ENCODE results near the gene SNX21.
"Not testable (repeated sequence)": the region's sequence is repeated elsewhere in the genome, so short reads cannot be mapped to it uniquely, and the experiment has no call there.

The SNX21 gene

DNA sequence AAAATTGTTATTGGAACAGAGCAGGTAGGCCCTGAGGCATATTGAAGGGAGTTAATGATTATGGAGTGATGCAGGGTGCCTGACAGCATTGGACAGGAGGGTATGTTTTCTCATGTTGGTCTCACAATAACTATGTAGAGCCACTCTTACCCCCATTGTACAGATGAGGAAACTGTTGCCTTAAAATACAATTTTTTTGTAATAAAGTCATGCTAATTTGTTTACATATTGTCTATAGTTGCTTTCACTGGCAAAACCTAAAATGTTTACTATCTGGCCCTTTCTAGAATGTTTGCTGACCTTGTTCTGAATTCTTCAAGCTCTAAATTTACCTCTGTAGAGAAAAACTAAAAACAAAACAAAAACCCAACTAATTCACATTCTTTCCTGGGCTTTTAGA lies 17.9 kb downstream of the SNX21 start:
- DNase-seq = no peak

DNA sequence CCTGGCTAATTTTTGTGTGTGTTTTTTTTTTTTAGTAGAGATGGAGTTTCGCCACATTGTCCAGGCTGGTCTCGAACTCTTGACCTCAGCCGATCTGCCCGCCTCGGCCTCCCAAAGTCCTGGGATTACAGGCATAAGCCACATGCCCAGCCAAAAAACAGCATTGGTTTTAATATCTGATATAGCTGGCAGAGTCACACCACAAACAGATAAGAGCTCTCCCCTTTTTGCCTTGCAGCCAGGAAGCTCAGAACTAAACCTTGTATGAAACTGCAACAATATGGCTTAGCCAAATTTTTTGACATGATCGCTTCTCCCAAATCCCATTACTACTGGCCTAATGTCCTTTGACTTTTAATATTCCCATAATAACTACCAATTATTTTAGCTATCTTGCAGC lies 18.7 kb downstream of the SNX21 start:
- DNase-seq = no peak

DNA sequence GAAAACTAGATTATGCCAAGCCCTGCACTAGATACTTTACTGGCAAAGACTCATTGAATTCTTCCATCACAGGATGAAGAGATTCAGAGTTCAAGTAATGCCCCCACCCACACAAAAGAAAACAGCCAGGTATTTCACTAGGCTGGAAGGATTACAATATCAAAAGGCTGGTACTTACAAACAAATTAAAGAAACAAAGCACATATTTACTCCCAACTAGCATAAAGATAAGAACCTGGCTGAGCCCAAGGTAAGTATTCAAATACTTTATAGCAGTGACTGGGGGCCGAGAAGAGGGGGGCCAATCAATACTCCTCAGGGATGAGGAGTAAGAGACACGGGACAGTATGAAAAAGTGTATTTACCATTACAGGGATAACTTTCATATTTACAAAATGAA lies 19.9 kb downstream of the SNX21 start:
- DNase-seq = no peak

DNA sequence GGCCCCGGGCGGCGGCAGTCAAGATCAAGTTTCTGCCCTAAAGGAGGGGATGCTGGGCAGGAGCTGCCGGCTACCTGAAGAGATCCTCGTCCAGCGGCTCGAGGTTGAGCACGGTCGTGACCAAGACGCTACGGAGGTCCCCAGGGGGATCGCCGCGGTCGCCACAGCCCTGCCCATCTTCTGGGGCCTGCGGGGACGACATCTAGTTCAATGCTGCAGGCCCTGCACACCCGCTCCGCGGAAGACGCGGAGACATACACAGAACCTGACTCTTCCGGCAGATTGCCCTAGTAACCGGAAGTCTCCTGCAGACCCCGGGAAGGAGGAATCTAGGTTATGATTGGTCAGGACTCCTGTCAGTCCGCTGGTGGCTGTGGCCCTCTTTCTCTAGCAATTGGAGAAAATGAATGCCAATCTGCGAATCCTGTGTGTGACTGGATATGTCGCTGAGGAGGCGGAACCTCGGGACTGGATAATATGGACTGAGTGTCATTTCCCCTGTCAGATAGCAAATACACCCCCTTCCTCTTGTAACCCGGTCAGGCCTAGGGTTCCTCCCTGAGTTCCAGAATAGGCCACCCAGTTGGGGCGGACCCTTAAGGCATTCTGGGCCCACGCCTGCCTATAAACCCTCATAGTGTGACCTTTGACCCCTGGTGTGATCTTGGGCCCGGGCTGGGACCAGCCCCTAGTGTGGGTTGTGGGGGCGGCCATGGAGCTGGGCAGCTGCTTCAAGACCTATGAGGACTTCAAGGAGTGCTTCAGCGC lies 23.7 kb downstream of the SNX21 start, which contains the start of the genes ACOT8 and ZSWIM3:
ACOT8 (minus strand) TSS at position 279 of the 768 bp plus-strand sequence; CDS start at position 202, 77 bp downstream.
ZSWIM3 (plus strand) TSS at position 501 of the 768 bp plus-strand sequence; CDS start at position 713, 212 bp downstream.
- peak; percentile 91 for DNase-seq

DNA sequence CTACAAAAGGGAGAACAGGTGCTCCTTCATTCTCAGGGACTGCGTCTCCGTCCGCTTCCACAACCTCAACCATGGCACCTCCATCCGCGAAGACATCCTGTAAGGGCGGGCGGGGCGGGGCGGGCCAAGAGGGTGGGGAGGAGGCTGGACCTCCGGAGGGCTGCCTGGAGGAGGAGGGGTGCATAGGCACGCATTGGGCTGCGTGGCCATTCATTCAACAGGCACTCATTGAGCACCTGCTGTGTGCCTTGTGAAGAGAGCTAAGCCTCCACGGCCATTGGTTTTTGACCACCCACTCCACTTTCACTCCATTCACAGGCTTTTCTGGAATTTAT lies 24.2 kb downstream of the SNX21 start:
- no peak for DNase-seq

DNA sequence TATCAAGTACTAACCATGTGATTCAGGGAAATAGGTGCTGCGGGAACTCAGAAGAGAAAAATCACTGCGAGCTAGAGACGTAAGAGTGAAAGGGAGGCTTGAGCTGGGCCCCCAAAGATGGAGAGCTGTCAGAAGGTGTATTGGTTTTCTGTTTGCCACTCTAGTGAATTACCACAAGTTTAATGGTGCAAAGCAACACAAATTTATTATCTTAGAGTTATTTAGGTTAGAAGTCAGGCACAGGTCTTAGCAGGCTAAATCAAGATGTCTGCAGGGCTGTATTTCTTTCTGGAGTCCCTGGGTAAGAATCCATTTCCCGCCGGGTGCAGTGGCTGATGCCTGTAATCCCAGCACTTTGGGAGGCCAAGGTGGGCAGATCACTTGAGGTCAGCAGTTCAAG lies 26.3 kb downstream of the SNX21 start:
- no peak for DNase-seq

DNA sequence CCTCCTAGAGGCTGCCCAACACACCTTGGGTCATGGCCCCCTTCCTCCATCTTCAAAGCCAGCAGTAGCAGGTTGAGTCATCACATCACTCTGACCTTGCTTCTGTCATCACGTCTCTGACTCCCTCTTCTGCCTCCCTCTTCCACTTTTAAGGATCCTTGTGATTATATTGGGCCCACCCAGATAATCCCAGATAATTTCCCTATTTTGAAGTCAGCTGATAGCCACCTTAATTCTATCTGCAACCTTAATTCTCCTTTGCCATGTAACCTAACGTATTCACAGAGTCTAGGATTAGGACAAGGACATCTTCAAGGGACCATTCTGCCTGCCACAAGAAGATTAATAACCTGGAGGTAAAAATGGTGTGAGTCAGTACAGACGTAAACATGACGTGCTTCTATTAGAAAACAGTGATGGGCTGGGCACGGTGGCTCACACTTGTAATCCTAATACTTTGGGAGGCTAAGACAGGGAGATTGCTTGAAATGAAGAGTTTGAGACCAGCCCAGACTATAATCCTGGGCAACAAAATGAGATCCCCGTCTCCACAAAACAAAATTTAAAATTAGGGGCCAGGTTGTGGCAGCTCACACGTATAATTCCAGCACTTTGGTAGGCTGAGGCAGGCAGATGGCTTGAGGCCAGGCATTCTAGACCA lies 27.1 kb downstream of the SNX21 start:
- no peak for DNase-seq

DNA sequence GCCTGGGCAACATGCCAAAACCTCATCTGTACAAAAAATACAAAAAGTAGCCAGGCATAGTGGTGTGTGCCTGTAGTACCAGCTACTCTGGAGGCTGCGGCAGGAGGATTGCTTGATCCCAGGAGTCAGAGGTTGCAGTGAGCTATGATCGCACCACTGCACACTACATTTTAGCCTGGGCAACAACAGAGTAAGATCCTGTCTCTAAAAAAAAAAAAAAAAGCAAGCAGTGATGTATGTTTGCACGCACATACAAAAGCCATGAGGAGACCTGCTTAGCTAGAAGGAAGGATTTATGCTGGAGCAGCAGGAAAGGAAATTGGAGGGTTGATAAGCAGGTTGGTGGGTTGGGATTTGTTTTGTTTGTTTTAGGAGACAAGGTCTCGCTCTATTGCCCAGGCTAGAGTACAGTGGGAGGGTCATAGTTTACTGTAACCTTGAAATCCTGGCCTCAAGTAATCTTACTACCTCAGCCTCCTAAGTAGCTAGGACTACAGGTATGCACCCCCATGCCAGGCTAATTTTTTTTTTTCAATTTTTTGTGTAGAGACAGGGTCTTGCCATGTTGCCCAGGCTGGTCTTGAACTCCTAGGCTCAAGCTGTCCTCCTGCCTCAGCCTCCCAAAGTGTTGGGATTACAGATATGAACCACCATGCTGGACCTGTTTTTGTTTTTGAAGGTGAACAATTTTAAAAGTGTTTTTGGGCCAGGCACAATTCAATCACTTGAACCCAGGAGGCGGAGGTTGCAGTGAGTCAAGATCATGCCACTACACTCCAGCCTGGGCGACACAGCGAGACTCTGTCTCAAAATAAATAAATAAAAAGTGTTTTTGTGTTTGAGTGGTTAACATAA lies 27.8 kb downstream of the SNX21 start:
- DNase-seq = no peak

DNA sequence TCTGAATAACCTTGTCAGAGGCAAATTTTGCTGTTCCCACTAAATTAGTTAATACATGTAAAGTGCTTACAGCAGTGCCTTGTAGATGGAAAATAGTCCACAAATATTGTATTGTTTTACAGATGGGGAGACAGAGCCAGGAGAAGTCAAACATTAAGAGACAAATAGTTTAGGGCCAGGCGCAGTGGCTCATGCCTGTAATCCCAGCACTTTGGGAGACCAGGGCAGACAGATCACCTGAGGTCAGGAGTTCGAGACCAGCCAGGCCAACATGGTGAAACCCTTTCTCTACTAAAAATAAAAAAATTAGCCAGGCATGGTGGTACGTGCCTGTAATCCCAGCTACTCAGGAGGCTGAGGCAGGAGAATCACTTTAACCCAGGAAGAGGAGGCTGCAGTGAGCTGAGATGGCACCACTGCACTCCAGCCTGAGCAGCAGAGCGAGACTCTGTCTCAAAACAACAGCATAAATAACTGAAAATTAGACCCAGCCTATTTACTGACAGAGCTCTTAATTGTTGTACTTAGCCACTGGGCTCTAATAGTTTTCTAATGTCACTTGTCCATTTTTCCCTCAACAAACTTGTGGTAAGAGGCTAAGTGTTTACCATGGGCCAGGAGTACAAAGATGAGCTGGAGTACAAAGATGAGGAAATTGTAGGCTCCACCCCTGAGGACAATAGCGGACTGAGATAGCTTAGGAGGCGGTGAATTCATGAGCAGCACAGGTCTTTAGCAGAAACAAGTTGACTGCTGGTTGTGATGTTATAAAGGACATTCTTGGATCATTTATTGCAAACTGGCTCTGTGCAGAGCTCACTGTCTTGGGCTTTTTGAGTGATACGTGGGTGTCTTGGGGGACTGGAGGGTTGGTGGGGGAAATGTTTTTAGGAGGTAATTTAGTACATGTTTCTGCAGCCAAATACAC lies 30.2 kb downstream of the SNX21 start:
- no peak for DNase-seq

DNA sequence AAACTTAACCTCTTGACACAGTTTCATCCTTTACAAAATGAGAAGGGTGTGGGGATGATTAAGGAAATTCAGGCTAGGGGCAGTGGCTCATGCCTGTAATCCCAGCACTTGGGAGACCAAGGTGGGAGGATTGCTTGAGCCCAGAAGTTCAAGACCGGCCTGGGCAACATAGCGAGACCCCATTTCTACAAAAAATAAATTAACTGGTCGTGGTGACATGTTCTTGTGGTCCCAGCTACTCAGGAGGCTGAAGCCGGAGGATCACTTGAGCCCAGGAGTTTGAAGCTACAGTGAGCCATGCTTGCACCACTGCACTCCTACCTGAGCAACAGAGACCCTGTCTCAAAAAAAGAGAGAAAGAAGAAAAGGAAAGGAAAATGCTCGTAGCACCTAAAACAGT lies 32.9 kb downstream of the SNX21 start:
- DNase-seq = no peak

DNA sequence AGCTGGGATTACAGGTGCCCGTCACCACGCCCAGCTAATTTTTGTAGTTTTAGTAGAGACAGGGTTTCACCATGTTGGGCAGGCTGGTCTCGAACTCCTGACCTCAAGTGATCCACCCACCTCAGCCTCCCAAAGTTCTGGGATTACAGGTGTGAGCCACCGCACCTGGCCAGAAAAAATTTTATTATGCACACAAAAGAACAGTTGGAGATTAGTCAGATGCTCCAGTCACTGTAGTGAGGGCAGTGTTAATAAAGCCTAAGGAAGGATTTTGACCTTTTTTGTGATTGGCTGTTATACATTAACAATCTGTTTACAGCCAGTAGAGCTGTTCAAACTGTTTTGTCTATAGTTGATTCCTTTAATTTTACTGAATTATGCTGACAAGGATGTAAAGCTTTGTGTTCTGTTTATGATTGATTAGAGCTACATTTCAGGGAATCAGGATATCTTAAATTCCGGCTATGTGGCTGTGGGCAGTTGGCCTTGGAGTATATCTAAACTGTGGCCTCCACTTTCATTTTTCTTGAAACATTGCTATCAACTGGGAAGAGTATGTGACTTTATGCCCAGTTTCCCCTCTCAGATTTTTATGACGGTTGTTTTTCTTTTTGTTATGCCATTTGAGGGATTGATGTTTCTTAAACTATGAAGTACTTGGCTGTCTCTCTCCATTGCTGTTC lies 33.7 kb downstream of the SNX21 start:
- DNase-seq = no peak

DNA sequence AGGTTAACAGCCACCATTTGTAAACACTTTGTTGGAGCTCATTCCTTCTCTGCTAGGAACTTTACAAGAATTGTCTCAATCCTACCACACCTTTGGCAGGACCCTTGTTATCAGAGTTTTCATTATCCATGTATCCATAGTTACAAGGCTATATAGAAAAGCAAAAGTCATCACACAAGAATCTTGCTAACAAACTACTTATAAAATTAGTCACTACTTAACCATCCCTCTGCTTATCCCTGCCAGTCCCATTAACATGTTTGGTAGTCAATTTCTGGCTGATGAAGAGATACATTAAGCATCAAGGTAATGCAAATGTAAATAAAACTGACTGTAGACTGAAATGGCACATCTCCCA lies 34.2 kb downstream of the SNX21 start:
- no peak for DNase-seq

DNA sequence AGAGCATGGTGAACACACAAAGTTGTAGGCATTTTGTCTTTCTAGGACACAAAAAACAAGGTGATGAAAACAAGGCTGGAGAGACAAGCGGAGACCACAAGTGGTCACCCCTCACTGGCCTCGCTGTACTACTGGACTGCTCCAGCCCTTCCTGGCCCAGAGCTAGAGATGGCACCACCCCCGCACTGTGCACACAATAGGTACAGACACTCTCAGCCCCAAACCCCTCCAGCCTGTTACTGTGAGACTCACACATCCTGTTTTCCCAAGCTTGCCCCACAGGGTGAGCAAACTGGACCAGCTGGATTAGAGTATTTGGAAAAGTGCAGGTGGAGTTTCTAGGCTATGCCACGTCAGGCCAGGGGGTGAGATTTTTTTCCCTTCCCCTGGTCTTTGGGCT lies 39.0 kb downstream of the SNX21 start:
- no peak for DNase-seq

DNA sequence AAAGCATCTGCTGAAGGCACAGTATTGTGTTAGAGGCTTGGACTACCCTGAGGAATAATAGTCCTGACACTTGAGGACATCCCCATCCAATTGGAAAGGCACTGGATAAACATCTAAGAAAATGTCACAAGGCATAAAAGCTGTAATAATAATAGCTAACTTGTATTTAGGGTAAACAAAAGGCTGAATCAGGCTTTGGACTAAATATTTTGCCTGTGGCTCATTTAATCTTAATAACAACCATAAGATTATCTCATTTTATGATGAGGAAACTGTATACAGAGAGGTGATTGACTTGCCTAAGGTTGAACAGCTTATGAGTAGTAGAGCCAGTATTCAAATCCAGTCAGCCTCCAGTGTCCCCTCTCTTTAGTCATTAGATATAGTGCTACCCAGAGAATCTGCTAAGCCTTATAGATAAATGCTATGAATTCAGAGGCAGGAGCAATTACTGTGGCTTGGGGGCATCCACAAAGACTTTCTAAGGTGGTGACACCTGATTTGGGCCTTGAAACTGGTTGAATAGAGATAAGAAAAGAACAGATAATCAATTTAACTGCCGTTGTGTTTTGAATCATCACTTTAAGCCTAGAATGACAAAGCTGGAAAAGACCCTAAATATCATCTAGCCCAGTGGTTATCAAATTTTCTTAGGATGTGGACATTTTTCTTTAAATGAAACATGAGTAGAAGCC lies 40.0 kb downstream of the SNX21 start:
- no peak for DNase-seq

DNA sequence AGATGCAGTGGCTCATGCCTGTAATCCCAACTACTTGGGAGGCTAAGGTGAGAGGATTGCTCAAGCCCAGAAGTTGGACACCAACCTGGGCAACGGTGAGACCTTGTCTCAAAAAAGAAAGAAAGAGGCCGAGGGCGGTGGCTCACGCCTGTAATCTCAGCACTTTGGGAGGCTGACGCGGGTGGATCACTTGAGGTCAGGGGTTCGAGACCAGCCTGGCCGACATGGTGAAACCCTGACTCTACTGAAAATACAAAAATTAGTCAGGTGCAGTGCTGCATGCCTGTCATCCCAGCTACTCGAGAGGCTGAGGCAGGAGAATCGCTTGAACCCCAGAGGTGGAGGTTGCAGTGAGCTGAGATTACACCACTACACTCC lies 40.5 kb downstream of the SNX21 start:
- not testable (repeated sequence) for DNase-seq

DNA sequence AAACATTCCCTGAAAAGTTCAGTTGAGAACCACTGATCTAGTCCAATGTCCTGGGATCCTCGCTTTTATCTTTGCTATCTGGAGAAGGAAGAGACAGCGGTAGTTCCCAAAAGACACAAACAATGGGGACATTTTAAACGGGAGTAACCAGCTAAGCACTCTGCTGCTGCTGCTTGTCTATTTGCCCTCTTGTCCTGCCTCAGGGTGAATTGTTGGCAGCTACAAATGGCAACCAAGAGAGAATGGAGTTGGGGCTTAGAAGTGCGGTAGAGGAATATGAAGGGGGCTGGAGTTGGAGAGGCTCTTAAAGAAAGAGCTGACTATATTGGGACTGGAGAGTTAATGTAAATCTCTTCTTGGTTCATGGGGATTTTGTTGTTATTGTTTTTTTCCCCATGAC lies 41.0 kb downstream of the SNX21 start:
- no peak for DNase-seq

DNA sequence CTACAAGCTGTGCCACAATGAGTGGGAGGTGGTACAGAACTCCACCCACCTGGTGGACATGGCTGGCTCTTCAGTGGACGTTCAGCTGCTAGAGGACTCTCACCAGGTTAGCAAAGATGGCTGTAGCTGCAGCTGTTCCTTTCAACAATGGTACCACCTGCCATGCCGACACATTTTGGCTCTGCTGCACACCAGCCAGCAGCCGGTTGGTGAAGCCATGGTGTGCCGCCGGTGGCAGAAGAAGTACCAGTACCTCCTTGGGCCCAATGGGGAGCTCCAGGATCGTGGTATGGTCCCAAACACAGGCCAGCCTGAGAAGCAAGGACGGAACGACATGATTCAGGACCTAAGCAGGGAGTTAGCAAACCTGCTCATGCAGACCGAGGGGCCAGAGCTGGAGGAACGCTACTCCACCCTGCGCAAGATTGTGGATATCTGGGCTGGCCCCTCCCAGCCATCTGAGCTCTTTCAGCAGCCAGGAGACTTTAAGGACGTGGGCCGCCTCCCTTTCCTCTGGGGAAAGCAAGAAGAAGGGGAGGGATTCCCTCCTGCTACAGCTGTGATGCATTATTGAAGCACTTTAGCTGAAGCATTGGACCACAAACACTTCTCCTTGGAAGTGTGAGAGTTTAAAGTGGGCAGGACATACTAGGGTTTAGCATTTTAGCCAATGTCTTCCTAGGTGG lies 44.6 kb downstream of the SNX21 start:
- no peak for DNase-seq

DNA sequence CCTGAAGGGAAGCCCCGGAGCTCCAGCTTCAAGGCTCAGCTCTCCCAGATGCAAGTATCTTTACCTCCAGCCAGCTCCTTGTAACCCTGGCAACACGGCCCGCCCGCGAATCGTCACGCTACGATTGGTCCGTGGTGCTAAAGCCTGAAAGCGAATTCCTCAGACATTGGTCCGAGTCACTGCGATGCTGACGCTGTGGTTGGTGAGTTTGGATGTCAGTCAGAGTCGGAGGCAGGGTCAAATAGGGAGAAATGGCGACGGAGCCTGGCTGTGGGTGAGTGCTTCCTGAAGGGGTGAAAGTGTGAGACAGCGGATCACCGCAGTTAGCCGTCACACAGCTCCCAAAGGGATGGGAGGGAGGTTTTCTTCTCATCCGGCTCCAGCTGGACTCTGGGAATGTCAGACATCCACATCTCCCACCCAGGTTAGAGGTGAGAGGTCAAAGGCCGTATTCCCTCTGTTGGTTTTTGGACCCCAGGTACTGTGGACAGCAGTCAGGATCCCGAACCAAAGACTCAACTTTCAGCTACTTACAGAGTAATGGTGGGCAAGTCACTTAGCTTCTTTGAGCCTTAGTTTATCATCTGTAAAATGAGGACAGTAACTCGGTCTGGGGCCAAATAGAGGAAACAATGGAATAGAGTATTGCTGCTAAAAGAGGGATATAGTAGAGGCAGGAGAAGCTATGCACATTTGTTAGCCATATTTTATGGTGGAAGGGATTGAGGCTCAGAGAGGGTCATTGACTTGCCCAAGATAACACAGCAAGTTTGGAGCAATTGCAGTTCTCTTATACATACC lies 47.6 kb downstream of the SNX21 start, which contains the start of gene ZSWIM1:
ZSWIM1 (plus strand) TSS at position 240 of the 801 bp plus-strand sequence. CDS start 1,366 bp downstream, outside the sequence.
- peak; percentile 100 for DNase-seq

DNA sequence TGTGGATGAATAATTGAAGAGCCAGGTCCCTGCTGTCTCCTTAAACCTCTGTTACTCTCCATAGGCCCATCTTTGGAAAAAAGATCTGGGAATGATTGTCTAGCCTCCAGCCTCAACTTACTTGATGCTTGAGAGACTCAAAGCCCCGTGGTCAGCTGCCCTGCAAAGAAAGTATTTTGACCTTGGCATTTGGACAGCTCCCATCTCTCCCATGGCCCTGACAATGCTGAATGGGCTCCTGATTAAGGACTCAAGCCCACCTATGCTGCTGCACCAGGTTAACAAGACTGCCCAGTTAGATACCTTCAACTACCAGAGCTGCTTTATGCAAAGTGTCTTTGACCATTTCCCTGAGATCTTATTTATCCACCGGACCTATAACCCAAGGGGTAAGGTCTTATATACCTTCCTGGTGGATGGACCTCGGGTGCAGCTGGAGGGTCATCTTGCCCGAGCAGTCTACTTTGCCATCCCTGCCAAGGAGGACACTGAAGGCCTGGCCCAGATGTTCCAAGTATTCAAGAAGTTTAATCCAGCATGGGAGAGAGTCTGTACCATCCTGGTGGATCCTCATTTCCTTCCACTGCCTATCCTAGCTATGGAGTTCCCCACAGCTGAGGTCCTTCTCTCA lies 49.0 kb downstream of the SNX21 start:
- DNase-seq = no peak

All from stimulated activated CD8-positive, alpha-beta memory T cell treated with anti-CD3 and anti-CD28 coated beads, Interleukin-4, amount 100 ng/mL, for 48 hours (primary cell).